ENCODE results near the gene PTAFR.

DNA sequence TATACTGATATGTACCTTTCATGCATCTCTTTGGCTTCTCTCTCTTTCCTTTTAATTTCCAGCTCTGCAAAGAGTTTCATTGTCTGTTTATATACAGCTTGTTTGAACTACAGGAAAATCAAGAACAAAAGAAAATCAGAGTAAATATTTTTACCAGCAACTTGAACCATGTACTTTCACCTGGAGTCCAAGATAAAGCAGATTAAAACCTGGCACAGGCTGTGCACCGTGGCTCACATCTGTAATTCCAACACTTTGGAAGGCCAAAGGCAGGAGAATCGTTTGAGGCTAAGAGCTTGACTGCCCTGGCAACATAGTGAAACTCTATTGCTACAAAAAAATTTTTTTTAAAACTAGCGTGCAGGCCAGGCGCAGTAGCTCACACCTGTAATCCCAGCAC, 28.8 kb upstream of the PTAFR start:
- TF ChIP-seq SUZ12 (IDR thresholded peaks at IDR 0.05), result no peak
- TF ChIP-seq ELF4 (IDR thresholded peaks at IDR 0.05), result no peak
- TF ChIP-seq NFRKB (IDR thresholded peaks at IDR 0.05), result no peak
- no peak for TF ChIP-seq HDGF (IDR thresholded peaks at IDR 0.05; ENCODE audit: borderline replicate concordance)
- TF ChIP-seq CTBP1 (IDR thresholded peaks at IDR 0.05; ENCODE audit: borderline replicate concordance), result no peak
- no peak for TF ChIP-seq SP1 (IDR thresholded peaks at IDR 0.05)
- no peak for TF ChIP-seq TARDBP (IDR thresholded peaks at IDR 0.05)
- TF ChIP-seq ARNT (IDR thresholded peaks at IDR 0.05), result no peak
